IPS-NIHi7 (cell line): ENCODE measurements around the gene PFN3.
A peak's percentile ranks its signal among the peaks of the same experiment; 100 is the strongest.

Experiments
- DNase-seq: peaks from one replicate; pipeline ENCODE4 v3.0.0; 2012; ENCODE audit warnings: mixed read lengths; ENCODE audit errors: extremely low spot score

The PFN3 gene, protein sequence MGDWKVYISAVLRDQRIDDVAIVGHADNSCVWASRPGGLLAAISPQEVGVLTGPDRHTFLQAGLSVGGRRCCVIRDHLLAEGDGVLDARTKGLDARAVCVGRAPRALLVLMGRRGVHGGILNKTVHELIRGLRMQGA

DNA sequence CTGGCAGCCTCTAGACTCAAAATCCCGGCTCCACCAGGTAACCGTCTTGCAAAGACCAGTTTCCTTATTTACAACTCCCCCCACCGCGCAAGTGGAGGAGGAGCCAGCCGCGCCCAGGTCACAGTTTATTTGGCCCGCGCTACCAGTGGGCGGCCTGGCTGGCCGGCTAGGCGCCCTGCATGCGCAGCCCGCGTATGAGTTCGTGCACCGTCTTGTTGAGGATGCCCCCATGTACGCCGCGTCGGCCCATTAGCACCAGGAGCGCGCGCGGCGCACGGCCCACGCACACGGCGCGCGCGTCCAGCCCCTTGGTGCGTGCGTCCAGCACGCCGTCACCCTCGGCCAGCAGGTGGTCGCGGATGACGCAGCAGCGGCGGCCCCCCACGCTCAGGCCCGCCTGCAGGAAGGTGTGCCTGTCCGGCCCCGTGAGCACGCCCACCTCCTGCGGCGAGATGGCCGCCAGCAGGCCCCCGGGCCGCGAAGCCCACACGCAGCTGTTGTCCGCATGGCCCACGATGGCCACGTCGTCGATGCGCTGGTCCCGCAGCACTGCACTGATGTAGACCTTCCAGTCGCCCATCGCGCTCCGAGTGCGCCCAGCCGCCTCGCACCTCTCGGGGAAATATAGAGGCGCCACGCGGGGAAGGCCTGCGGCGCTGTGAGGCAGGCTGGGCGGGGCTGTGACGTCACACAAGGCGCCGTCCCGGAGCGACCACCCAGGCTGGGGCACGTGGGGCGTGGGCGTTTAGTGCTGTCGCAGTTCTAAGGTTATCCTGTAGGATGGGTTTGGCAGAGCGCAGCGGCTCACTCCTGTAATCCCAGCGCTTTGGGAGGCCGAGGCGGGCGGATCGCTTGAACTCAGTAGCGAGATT is at the start of gene PFN3:
PFN3 (minus strand) TSS at position 665 of the 872 bp plus-strand sequence; CDS start at position 580, 85 bp downstream.
- DNase-seq = peak; percentile 42

DNA sequence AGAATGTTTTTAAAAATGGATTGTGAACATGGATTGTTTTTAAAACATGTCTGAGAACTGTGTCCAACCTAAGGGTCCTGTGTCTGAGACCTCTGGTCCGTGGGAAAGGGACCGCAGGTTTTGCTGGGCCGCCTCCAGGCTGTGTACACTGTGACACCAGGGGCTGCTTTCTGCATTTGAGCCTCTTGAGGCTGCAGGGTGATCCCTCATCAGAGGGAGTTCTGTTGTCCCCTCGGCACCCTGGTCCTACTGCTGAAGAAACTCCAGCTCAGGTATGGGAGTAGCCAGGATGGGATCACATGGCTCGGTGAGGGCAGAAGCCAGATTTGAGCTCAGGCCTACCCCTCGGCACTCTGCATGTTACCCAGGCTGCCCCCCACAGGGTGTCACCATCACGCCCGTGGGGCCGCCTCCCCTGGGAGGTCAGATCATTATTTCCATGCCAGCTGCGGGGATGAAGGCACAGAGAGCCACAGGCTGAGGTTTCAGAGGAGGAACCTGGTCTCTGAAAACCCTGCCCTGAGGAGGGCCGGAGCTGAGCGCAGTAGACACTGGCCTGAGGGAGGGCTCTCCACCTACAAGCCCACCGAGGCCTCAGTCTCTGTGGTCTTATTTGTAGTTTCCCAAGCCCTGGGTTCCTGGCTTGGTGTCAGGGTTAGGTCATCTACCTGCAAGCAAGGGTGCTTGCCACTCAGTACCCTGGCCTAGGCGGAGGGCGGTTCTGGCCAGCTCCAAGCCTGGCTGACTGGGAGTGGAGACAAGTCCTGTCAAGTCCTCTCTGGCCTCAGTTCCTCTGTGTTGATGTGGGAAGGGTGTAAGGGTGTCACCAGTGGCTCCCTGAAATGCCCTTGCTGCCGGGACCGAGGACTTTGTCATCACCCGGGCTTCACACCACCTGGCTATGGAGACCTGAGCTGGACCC is 48.9 kb upstream of the PFN3 start:
- no peak for DNase-seq

DNA sequence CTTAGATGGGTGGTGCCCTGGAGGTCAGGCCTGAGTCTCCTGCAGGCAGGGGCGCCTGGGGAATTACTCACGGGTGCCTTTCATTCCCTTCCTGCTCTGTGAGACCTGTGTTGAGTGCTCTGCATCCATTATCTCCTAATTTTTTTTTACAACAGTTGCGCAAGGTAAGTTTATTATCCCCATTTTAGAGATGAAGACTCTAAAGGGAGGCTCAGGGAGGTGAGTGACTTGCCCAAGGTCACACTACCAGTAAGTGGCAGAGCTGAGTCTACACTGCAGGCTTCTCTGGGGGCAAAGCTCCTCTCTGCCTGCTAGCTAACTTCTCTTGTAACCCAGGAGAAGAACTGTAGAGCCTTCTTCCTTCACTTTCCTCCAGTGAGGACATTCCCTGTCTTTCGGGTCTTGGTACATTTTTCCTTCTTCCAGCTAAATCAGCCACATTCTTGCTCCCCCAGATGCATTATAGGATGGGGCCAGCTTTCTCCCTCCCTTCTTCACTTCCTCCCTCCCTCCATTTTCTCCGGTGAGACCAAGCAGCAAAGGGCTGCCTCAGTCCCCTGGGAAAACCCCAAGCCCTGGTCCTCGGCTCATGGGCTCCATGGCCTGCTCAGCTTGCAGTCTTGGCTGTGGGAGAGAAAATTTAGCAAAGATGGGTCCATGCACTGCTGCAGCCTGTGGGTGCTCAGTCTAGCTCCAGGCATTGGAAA is 47.9 kb upstream of the PFN3 start:
- DNase-seq = no peak

DNA sequence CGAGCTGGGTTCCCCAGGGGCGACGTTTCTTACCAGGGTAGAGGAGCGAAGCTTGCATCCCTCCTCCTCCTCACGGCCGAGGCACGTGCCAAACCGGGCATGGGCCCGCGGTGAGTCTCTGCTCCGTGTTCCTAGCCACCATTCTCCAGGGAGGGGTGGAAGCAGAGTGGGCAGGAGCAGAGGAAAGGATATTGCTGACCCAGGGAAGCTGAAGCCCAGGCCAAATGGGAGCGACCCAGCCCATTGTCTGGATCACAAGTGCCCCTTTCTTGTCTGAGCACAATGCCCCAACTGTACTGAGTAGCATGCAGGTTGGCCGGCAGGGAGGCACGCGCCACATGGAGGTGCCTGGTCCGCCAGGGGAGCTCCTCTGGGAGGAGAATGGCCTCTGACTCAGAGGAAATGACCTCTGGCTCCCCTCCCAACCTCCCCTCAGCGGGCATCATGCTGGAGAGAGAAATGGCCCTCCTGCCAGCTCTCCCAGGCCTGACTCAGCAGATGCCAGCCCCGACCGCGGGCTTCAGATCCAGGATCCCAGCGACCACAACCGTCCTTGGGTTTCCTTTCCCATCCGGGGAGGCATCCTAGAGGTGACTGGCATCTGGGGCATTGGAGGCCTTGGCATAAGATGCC is 47.3 kb upstream of the PFN3 start:
- peak; percentile 70 for DNase-seq

DNA sequence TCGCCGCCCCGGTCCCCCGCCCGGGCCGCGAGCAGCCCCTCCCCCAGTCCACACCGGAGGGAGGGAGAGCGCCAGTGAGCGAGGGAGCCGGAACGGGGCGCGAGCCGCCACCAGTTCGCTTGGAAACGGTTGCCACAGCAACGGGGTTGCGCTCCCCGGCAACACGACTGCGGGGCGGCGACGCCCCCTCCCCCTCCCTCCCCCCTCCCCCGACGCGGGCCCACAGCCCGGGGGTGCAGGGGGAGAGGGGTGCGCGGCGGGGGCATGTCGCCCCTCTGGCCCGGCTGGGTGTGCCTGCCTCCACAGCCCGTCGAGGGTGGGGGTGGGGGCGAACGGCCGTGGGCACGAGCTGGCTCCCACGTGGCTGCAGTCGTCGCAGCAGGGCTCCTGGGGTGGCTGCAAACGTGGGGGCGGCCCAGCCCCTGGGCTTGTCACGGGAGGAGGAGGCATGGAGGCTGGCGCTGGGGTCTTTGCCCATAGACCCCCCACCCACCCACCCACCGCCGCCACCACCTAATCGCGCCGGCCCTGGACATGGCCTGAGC is 46.7 kb upstream of the PFN3 start:
- peak; percentile 69 for DNase-seq

DNA sequence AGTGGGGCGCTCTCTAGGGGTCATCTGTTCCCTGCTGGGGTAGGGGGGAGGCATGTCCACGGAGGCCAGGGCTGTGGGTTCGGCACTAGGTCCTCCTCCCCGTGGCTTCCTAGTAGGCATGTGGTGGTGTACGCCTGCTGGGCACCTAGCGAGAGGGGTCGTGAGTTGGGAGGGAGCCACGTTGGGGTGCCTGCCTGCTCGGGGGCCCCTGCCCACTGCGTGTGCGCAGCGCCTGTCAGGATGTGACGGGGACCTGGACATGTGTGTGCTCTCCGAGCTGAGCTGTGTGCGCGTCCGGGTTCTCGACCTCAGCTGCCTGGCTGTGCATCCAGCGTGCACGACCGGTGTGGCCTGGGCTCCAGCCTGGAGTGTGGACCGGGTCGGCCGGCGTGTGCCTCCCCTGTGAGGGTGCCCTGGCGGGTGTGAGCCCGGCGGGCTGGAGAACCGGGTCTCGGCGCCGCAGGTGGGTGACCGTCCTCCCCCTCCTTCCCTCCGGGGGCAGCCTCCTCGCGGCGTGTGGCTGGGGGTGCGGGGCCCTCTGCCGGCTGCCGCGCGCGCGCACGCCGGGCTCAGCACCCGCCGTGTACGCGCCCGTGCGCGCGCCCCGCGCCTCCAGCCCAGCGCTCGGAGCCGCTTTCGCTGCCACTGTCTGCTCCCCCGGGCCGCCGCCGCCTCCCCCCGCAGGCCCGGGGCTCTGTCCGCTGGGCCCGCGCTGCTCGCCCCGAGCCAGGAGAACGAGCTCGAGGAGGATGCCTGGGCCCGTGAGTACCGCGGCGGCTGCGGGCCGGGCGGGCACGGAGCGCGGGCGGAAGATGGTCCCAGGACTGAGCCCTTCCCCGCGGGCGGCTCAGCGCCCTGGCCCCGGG is 46.0 kb upstream of the PFN3 start, which contains the start of gene PRR7:
PRR7 (plus strand) TSS at position 615 of the 866 bp plus-strand sequence. CDS start 8,254 bp downstream, outside the sequence.
- peak; percentile 78 for DNase-seq

DNA sequence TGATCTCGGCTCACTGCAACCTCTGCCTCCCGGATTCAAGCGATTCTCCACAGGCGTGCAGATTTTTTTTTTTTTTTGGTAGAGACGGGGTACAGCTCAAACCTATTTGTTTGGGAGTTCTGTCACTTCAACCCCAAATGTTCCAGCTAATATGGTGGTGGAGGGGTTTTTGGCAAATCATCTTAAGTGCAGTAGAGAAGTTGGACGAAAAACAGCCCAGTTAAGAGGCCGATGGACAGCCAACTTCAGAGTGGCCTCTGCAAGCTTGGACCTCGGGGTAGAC is 45.4 kb upstream of the PFN3 start:
- DNase-seq = no peak

DNA sequence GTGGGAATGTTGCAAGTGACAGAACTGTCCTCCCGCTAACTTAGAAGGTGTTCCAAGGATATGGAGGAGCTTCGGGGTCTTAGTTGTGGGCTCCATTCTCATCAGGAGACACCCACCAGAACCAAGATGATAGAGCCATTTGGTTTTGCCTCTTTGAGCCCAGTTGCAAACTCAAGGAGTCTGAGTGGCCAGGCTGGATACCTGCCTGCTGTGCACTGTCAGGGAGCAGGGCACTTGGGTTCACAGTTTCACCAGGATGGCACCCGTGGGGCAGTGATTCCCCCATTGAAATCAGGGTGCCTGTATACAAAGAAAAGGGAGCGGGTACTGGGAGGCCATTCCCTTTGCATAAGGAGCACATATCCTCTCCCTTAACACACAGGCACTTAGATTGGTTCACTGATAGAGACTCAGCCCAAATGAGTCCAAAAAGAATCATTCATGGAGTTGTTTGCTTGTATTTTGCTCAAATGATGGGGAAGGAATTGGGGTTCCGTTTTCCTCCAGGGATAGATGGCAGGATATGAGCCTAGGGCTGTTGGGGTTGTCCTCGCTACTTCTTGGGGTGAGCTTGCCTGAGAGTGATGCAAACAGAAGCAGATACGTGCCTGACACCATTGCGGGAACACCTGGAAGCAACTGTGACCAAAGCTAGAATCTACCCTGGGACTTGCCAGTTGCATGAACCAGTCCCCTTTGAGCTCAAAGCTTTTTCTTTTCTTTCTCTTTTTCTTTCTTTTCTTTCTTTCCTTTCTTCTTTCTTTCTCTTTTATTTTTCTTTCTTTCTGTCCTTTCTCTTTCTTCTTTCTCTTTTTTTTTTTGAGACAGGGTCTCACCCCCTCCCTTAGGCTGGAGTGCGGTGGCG is 44.8 kb upstream of the PFN3 start:
- no peak for DNase-seq

DNA sequence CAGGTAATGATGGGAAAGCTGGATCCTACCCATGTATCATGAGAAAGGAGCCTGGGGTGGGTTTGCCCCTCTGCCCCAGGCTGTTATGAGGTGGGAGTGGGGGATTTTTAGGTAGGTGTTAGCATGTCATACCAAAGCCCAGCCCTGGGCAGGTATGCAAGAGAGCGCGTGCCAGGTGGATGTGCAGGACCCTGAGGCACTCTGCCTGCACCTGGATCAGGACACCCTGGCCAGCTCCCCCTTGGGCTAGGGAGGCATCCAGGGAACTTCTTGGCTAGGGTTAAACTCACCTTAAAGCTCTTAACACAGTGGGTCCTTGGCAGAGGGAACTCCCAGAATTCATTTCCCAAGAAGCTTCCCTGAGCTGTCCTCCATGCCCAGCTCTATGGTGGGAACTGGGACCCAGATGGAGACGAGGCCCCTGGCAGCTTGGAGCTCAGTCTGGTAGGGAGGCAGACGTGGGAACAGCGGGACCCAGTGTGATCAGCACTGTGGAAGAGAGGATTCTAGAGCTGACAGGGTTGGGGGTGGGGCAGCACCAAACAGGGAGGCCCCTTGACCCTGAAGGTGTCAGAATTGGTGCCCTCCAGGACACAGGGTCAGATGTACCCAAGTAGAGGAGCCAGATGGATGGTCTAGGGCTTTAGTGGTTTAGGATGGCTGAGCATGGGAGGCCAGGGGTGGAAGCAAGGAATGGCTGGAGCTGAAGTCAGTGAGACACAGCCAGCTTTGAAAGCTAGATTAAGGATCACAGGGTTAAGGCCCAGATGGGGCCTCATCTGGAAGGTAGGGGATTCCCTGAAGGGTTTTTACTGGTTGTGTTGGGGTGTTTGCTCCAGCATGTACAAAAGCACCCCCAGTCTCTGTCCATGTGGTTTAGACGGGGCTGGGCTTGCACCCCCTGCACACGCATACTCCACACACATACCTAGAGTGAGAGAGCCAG is 43.9 kb upstream of the PFN3 start:
- DNase-seq = no peak

DNA sequence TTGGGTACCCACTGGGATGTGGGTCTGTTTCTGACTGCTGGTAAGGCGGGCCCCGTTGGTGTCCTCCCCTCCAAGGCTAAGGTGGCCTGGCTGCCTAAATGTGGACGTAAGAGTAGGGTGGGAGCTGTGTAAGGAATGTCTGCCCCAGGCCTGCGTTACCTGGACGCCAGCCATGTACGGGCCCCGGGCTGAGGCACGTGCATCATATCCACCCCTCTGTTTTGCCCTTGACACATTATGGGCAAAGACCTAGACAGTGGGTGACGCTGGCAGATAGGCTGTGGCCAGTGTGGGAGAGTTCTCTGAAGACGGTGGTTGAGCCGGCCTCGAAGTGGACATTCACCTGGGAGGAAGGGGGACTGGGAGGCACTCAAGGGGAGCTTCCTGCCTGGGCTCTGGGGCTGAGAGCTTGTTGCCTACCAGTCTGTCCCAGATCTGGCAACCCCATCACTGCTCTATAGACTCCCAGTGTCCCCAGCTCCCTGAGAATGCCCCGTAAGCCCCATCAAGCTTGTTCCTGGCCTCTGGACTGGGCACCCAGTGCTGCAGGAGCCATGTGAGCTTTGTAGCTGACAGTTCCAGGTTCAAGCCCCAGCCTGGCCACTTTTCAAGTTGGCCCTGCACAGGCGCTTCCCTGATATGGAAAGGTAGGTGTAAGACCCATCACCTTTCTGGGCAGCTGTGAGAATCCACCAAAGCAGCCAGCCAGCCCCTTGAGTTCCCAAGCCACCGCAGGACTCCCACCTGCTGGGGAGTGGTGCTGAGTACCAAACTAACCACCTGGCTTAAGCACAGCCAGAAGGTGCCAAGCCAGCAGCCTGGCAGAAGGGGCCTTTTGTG is 42.9 kb upstream of the PFN3 start:
- no peak for DNase-seq

DNA sequence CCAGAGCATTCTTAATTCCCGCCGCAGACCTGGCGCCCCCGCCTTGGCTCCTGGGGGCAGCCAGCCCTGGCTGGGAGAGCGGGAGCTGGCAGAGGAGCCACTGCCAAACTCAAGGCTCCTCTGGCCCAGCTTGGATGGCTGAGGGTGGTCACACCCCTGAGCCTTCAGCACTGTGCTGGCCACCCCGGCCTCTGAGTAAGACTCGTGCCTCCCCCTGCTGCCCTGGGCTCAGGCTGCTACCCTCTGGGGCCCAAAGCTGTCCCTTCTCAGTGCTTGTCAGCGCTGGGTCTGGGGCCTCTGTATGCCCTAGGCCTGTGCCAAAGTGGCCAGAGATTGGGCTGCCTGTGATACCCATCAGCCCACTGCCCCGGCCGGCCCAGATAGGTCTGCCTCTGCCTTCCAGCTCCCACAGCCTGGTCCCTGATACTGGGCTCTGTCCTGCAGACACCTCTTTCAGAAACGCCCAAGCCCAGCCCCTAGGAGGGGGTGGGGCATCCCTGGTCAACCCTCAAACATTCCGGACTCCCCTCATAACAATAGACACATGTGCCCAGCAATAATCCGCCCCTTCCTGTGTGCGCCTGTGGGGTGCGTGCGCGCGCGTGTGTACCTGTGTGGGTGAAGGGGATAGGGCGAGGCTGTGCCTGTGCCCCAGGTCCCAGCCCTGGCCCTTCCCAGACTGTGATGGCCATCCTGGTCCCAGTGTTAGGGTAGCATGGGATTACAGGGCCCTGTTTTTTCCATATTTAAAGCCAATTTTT is 41.8 kb upstream of the PFN3 start:
- no peak for DNase-seq

DNA sequence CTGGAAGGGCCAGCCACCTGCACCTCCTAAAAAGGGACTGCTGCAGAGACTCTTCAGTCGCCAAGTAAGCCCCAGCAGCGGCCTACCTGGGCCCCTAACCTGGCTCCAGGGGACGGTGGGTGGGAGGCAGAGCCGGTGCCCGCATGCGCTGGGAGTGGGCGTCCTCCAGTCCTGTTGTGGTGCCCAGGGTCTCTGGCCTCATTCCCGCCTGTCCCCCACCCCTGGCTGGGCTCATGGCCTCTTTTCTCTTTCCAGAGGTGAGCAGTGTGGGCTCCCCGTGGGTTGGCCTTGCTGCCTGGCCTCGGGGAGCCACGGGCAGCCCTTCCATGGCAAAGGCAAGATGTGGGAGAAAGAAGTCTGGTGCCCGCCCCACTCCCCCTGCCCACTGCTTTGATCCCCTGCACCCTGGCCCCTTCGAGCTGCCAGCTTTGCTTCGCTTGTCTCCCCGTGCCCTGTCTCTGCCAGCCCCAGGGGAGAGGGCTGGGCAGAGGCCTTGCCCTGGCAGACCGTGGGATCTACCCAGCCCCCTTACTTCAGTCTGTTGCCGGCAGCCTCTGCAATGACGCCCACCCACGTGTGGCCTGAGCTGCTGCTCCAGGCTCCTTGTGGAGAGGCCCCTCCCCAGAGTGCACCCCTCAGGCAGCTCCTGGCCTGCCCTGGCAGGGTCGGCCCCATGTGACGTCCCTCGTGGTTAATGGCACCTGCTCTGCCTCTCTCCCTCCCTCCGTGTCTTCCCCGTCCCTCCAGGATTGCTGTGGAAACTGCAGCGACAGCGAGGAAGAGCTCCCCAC is 40.7 kb upstream of the PFN3 start:
- DNase-seq = no peak

DNA sequence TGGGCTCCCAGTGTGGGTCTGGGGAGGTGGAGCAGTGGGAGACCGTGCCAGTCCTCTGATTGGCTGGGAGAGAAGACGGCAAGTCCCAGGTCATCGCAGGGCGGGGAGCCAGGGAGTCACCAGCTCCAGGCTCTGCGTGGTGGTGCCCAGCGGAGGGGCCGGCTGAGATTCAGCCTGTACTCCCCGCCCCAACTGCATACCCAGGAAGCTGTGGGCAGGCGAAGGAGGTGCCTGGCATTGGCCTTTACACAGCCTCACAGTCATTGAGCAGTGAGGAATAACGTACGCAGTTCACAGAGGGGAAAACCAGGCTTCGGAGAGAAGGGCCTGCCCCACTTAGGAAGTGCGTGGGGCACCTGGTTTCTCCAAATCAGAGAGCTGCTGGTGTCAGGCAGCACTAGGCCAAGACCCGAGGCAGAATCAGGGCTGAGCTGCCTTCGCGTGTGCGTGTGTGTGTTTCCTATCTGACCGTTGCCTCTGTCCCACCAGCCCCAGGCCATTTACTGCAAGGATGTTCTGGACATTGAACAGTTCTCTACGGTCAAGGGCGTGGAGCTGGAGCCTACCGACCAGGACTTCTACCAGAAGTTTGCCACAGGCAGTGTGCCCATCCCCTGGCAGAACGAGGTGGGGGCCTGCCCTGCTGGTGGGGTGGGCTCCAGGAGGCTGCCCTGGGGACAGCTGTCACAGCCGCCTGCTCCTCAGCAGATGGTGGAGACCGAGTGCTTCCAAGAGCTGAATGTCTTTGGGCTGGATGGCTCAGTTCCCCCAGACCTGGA is 39.9 kb upstream of the PFN3 start:
- no peak for DNase-seq

DNA sequence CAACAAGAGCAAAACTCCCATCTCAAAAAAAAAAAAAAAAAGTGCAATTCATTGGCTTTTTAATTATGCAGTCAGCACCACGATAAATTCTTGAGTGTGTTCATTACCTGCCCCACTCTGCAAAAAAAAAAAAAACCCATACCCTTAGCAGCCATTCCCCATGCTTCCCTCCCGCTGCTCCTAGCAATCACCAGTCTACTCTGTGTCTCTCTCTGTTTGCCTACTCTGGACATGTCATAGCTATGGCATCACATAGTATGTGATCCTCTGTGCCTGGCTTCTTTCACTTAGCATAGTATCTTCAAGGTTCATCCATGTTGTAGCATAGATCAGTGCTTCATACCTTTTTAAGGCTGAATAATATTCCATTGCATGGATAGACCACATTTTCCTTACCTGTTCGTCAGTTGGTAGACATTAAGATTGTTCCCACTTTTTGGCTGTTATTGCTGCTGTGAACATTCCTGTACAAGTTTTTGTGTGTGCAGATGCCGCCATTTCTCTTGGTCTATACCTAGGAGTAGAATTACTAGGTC is 39.1 kb upstream of the PFN3 start:
- no peak for DNase-seq
